Activated CD4-positive, CD25-positive, alpha-beta regulatory T cell treated with anti-CD3 and anti-CD28 coated beads, Interleukin-2, amount 50 U/mL, for 24 hours (primary cell): ENCODE results near the gene HS3ST4.
A peak's percentile ranks its signal among the peaks of the same experiment; 100 is the strongest.

Experiments
- ATAC-seq, 2 donors: fragments of 150-1000 bp; cut with Tn5 transposase; one replicate each; pipeline ENCODE4 v1.10.0; 2021; ENCODE audit warnings: mild to moderate bottlenecking in 1 of 2, moderate library complexity in 1 of 2

Gene HS3ST4

DNA sequence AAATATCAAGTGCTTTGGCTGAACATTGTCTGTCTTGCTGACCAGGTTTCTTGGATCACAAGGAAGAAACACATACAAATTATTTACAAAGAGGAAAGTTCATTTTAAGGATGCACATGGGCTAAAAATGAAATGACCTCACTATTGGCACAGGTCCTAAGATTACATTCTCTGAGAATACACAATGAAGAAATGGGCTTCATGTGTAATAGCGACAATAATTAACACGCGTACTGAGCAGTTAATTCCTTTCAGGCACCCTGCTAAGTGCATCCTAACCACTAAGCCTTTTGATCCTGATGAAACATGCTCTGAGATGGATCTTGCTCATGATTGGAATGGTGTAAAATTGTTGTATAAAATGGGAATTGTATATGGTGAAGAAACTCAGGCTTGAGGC lies 429.0 kb downstream of the HS3ST4 start:
- no peak for ATAC-seq

DNA sequence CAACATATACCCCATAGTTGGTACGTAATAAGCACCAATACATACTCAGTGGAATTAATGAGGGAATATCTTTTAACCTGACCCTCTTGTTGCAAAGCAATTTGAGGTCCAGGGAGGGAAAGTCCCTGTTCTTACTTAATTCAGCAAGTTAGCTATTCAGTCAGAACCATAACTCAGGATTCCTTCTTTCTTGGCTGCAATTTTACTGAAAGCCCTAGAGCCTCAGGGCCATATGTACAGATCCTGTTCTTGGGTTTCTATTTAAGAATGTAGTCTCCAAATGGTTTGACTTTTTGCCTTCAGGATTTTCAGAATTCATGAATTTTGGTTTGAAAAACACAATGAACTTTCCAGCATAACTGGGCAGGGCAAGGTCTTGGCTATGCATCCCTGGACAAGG lies 436.5 kb downstream of the HS3ST4 start:
- ATAC-seq = no peak

DNA sequence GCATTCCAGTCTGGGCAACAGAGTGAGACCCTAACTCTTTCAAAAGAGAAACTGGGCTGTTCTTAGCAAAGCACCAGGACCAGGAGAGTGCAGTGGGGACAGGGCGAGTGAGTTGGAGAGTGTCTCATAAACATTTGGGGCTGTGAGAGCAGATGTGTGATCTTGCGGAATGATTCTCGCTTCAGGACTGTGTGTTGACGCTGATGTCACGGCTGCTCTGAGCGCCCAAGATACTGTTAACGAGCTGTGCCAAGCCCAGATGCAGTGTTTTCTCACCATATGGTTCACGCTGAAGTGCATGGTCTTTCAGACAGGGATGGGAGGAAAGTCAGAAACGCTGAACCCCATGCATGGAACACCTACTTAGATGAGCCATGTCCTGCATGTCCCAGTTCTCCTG lies 438.2 kb downstream of the HS3ST4 start:
- ATAC-seq = no peak

DNA sequence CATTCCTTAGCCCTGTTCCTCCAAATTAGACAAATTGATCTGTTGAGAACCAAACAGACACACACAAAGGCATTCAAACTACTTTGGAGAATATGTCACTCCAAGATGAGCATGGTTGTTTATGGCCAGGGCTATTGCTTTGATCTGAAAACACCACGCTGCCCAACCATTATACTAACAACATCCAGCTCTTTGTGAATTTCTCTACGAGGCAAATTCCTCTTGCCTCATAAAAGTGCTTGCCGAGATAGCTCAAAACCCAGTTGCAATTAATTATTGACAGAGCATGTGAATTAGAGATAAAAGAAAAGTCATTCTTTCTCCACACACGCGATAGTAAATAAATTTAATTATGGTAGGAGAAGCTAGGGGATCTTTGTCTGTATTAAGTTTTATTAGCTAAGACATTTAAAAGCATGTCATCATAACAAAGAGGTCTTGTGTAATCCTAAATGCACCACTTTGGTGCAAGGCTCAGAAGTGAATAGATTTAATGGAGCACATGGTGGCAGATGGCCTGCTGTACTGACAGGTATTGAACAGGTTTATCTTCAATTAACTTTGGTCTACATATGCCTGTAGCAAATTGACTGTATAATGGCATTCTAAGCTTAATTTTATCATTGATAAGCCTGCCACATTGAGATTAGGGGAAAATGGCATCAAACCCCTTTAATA lies 441.8 kb downstream of the HS3ST4 start:
- no peak for ATAC-seq

DNA sequence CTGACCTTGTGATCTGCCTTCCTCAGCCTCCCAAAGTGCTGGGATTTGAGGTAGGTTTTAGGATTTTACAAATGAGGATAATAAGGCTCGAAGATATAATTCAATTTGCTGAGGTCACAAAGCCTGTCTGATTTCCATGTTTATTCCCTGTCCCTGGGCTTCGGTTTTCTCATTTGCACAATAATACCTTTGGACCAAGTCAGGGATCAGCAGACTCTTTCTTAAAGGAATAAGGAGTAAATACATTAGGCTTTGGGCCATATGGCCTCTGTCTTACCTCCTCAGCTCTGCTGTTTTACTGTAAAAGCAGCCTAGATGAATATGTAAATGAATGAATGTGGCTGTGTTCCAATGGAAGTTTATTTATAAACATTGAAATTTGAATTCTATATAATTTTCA lies 442.8 kb downstream of the HS3ST4 start:
- no peak for ATAC-seq

DNA sequence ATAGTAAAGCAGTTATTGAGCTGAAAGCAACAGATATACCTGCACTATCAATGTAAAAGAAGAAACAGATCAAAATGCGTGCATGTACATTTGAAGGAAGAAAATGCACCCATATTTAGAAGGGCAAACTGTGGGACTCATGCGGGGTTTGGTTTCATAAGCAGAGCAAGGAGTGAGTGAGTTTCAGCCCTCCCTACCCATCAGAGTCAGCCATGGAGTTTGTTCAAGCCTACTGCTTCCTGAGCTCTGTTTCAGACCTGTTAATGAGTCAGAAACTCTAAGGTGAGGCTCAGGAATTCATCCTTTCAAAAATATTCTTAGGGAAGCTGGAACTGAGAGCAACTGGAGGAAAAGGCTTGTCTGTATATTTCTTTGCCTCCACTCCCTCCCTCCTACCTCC lies 446.2 kb downstream of the HS3ST4 start:
- no peak for ATAC-seq

DNA sequence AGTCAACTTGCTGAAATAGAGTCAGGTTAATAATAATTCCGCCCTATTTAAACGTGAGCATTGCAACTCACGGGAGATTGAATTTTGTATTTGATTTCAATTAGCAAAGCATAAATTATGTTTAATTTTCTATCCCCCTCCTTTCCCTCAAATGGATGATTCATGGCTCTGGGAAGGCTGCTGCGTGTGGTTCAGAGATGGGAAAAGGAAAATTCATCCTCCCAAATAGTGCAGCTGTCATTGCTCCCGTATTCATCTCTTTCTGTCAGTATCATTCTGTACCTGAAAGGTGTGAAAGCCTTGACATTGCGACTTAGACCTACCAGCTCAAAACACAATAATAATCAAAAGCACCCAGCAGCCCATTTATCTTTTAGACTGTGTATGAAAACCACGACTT lies 447.3 kb downstream of the HS3ST4 start:
- no peak for ATAC-seq

DNA sequence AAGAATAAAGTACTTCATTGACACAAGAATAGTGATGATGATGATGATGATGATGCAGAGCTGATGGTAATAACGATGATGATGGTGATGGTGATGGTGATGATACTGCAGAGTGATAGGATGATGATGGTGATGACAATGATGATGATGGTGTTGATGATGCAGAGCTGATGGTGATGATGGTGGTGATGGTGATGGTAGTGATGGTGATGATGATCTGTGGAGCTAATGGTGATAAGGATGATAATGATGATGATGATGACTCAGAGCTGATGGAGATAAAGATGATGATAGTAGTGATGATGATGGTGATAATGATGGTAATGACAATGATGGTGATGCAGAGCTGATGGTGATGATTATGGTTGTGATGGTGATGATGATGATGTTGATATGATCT lies 448.1 kb downstream of the HS3ST4 start:
- ATAC-seq = peak in 1 of 2 donors; percentile 5

DNA sequence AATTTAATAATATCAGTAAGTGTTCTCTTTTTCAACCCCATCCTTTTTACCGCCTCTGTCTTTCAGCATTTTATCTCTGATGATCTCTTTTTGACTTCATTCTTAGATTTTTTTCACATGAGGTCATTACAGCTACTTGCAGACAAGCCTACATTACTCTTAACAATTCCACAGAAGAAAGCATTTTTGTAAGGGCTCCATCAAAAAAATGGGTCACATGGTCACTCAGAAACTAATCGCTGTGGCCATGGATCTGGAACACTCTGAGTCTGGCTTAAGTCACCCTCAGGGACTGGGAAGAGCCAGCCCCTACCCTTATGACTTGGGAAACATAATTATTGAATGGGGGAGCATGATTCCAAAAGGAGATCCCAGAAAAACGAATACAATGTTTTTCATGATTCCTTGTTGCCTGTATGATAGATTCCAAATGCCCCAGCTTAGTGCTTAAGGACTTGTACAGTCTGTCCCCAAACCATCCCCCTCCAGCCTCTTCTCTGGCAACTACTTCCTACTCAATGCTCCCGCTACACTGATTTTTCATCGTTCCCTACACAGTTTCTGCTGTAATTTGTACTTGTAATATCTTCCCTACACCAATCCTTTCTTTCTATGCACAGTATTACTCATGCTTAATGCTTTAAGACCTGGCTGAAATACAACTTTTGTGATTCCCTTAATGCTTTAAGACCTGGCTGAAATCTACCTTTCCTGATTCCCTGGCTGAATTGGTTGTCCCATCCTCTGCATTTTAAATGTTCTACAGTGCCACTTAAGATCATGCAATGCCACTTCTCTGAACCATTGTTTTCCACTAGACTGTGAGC lies 457.8 kb downstream of the HS3ST4 start:
- no peak for ATAC-seq

DNA sequence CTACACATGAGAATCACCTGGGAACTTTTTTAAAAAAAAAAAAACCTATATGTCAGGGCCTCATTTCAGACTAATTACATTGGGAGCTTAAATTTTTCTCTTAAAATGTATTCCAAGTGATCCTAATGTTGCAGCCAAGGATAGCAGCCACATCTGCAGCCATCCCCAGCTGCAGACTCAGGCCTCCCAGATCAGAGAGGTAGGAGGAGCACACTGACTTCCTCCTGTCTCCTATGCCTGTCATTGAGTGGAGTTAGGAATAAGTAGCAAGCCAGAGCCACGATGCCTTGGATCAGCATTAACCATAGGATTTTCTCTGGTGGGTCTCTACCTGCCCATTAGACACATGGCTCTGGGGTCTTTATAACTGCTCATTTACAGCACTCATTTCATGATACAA lies 463.5 kb downstream of the HS3ST4 start:
- no peak for ATAC-seq

DNA sequence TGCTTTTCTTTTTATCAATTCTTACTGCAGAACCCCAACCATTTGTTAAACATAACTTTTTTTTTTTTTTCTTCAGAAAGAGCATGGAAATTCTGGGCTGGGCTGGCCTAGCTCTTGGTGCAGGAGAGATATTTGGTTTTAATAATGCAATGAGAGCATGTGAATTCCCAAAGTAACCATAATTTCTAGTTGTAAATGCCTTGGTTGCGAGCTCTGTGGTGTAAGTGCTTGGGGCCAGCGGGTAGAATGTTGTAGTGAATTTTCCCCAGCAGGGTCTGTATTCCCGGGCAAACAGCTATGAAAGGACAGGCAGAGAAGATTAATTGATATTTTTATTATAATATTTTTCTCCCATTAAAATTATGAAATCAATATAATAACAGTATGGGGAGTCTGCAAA lies 465.6 kb downstream of the HS3ST4 start:
- no peak for ATAC-seq

DNA sequence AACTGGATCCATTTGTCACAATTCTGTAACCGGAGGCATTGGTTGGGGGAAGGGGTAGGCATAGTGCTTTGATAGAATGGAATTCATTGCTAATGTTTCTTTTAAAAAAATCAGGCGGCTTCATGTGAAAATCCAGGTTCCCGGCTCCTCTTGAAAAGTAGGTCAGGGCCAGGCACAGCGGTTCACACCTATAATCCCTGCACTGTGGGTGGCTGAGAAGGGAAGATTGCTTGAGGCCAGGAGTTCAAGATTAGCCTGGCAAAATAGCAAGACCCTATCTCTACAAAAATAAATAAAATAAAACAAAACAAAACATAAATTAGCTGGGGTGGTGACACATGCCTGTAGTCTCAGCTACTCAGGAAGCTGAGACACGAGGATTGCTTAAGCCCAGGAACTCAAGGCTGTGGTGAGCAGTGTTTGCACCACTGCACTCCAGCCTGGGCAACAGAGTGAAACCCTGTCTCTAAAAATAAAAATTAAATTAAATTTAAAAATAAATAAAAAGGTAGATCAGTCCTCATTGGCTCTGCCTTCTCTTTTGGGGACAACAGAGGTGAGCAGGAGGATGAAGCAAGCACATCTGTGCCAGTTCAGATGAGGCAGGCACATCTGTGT lies 466.5 kb downstream of the HS3ST4 start:
- no peak for ATAC-seq

DNA sequence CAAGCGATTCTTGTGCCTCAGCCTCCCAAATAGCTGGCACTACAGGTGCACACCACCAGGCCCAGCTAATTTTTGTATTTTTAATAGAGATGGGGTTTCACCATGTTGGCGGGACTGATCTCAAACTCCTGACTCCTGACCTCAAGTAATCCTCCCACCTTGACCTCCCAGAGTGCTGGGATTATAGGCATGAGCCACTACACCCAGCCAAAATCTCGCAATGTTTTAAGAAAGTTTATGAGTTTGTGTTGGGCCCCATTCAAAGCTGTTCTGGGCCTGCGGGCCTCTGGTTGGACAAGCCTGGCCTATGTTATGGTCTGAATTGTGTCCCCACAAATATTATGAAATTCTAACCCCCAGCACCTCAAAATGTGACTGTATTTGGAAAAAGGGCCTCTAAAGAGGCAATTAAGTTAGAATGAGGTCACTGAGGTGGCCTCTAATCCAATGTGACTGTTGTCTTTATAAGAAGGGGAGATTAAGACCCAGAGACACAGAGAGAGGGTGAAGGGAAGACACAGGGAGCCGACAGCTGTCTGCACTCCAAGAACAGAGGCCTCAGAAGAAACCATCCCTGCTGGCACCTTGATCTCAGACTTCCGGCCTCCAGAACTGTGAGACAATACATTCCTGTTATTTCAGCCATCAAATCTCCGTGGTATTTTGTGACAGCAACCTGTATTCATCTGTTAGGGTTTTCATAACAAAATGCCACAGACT lies 469.9 kb downstream of the HS3ST4 start:
- ATAC-seq = no peak

DNA sequence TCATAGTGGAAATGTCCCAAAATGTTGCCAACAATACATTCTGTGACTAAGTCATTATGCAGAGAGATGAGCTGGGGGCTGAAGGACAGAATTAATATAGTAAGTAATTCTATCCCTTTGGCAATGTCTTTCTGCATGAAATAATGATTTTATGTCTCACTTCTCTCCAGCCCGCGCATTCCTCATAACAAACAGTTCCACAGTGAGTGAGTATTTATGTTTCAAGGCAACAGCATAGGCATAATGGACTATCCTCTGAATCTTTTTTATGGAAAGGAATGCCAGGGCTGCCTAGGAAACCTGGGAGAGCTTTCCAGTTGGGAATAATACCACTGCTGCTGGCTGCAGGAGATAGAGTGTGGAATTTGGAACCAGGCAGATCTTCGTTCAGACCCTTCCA lies 477.7 kb downstream of the HS3ST4 start:
- no peak for ATAC-seq

DNA sequence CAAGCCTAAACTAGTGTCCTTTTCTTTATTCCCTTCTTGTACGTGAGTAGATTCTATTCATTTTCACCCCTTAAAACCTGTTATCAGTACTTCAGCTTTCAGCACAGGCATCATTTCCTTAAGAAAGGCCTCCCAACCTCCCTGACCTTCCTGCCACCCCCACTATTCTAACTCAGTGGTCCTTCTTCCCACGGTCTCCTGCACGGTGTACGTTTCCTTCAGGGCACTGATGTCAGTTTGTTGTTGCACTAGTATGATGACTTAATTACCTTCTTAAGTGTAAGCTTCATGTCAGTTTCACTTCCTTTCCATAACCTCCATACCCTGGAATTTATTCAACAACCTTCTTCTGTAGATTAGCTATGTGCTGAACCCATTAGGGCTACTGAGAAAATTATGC lies 484.2 kb downstream of the HS3ST4 start:
- no peak for ATAC-seq

DNA sequence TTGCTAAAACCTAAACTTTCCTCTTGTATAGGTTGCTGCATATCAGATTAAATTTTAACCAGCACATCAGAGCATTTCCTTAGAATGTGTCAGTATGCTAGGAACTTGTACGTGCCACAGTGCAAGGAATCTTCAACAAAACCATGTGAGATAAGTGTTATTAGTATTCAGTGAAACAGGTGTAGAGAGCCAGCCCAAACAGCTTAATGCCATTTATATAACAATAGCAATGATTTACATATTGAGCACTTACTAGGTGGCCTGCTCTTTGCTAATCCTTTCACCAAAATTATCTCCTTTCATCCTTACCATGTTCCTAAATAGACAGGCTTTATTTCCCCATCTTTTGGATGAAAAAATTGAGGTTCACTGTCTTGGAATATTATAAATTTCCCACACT lies 485.7 kb downstream of the HS3ST4 start:
- ATAC-seq = no peak

DNA sequence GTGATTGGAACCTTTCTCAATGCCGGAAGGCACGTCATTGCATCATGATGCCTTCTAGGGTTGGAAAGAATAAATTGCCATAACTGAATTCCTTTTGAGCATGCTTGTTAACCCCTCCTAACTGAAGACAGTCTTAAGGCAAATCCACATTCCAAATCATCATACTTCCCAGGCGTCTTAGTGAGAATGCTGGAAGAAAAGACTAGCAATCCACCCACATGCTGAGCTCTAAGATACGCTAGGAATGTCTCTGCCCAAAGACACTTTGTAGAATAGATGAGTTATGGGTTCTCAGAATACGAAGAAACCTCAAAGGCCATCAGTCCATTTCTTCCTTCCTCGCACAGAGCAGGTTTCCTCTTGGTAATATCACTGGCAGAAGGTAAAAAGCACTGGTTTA lies 486.5 kb downstream of the HS3ST4 start:
- no peak for ATAC-seq

DNA sequence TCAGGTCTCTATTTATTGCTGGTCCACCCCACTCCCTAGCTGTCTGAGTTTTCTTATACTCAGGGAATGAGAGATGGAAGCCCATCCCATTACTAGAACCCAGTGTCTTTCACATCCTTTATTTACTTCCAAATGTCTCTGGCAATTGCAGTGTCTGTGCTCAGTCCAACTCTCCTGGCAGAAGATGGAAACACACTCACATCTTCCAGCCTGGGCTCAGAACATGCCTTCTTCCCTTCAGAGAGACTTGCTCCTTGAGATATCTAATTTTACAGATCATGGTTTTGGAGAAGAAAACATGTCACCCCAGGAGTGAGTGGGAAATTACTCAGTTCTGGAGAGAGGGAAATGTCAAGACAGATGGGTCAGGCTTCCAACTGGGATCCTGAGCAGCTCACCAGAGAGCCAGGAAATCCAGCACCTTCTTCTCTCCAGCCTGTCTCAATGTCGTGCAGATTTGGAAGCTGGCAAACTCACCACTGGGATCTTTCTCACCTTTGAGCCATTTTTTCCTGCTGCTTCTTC lies 494.4 kb downstream of the HS3ST4 start:
- ATAC-seq = no peak
